Measurements from ENCODE around the gene VPS33A.

VPS33A gene

DNA sequence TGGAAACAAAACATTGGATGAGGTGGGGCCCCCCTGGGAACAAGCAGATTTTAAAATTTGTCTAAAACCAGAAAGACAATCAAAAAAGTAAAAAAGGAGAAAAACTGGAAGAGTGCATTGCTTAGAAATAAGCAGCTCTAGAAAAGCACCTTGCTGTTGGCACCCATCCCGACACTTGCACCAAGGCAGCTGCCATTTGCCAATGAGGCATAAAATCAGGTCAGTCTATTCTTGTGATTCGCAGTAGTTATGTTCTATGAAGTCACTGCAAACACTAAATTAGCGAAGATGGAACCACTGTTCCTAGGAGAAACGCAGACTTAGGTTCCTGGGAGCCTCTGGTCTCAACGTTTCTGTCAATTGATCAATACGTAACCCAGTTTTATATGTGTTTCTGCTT lies 16.2 kb downstream of the VPS33A start:
- DNase-seq, result peak; percentile 1 to 24

- DNase-seq, result no peak
Measured at GRCh38 chr12:122245553-122245952, 20.7 kb downstream of the VPS33A start.

DNA sequence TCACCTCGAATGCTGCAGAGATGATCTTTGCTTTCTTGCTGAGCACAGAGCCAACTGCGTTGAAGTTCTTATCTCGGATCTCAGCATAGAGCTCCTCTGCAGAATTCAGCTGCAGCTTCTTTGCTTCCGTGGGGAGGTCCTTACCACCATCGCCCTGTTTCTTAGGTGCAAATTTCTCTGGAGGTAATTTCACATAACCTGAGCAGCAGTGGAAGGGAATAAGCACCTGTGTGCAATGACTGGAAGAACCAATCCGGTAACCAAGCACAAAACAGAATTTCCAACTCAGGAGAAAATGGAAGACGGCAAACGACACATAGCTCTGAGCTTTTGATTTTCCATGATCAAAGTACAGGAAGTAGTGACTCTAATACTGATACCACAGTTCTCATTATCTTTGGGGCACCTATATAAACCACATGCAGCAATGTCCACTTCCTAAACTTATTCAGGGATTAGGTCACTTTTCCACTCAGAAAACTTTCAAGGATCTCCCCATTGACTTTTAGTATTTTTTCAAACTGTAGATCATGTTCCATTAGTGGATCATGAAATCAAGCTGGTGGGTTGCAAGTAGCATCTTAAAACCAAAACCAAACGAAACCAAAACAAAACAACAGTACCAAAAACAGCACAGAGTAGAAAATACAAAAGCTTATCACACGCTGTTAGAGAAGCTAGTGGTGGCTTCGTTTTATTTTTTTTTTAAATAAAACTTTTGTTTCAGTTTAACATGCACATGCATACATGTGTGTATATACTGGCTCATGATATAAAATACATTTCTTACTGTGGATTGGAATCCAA lies 21.5 kb downstream of the VPS33A start:
- no peak for DNase-seq

GRCh38 chr12:122243965-122244364 lies 22.3 kb downstream of the VPS33A start:
- DNase-seq, result no peak

GRCh38 chr12:122238861-122239260 lies 27.4 kb downstream of the VPS33A start:
- DNase-seq, result no peak

GRCh38 chr12:122235741-122236140 lies 30.6 kb downstream of the VPS33A start:
- DNase-seq, result no peak

DNA sequence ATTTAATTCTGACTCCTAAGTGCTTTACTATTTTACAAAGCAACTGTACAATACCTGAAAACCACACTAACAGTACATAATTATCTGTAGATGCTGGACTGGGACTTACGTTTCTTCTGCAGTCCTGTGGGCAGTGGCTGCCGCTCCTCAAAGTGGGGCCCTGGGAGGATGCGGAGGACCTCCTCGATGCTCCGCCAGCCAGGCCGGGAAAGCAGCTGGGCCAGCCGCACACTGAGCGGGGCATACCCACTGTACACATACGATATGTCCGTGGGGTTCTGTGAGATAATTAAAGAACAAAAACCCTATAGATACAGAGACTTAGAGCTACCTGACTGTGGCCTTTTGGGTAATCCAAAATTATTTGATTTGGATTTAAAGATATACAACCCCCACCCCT lies 33.6 kb downstream of the VPS33A start:
- no peak for DNase-seq

- DNase-seq, result no peak
Measured at GRCh38 chr12:122230798-122231197, 35.5 kb downstream of the VPS33A start.

- DNase-seq, result no peak
Measured at GRCh38 chr12:122228092-122228491, 38.2 kb downstream of the VPS33A start.

DNA sequence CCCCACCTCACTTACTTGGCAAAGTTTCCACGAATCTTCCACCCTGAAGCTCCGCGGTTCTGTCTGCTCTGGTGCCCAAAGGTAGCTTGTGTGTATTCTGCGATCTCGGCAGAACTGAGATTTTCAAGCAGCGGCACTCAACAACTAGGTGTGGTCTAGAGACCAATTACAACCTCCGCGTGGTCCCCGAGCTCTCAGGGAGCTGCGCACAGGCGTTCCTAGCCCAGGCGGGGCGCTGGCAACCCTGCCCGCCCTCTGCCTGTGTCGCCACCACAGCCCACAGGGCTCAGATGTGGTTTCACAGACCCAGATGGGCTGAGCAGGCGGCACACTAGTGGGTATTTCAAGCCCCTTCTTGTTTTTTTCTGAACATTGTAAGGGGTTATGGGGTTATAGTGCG lies 39.0 kb downstream of the VPS33A start:
- peak; percentile 31 to 52 for DNase-seq

- DNase-seq, result no peak
Measured at GRCh38 chr12:122226366-122227125, 39.7 kb downstream of the VPS33A start.

DNA sequence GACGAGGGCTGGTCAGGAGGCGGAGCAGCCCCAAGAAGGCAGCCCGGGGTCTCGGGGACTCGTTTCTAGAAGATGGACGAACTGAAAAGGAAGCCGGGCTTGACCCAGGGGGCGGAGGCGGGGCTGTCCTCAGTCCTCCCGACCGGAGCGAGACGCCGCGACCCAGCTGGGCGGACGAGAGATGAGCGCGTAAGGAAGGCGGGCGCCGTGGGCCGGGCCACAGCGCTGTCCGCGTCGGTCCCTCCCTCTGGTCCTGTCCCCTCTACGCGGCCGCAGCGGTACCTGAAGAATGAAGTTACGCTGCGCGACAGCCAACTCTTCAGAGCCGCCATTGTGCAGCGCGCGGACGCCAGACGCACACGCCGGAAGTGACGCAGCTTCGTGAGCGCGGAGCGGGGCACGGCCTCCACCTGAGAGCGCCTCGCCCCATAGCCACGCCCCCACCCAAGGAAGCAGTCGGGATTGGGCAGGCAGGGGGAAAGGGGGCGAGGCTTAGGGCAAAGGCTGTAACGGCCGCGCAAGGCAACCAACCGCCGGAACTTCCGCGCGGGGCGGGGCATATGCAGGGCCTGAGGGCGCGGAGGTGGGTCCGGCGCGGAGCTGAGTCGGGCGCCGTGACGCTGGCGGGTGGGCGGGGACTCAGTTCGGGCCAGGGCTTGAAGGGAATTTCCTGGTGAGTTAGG lies 40.5 kb downstream of the VPS33A start, which contains the start of gene DIABLO:
DIABLO (minus strand) TSS at position 370 of the 683 bp plus-strand sequence; CDS start at position 332, 38 bp downstream.
- DNase-seq, result peak; percentile 99 to 100

- DNase-seq, result no peak
Measured at GRCh38 chr12:122216445-122216844, 49.8 kb downstream of the VPS33A start.

GRCh38 chr12:122215771-122216170 lies 50.5 kb downstream of the VPS33A start:
- DNase-seq, result no peak

DNA sequence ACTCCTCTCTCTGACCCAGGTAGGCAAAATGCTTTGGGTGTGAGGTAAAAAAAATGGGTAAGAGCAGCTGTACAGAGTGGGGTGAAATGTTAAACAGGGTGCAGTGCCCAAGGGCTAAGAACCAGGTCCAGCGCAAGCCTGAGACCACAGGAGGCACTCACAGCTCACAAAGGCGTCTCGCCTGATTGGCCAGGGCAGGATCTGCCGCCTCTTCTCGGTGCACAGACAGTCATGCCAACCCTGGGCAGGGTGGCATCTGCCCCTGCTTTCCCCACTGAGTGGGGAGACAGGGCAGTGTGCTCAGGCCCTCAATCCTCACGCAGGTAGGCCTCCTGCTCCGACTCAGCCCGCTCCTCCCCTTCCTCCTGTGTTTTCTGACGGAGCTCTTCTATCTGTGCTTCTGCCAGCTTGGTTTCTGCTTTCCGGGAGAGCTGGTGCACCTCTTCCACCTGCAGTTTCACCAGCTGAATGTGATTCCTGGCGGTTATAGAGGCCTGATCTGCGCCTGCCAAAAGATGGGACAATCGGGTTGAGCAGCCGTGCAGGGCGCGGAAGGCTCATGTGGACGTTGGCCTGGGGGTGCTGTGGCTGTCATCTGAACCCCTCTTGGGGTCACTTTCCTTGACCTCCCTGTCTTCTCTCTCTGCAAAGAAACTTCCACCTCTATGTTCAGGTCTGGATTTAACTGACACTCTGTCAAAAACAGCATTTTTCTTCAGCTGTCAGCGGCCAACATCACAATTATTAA lies 58.0 kb downstream of the VPS33A start:
- no peak for DNase-seq

- no peak for DNase-seq
Measured at GRCh38 chr12:122207391-122207790, 58.9 kb downstream of the VPS33A start.

DNA sequence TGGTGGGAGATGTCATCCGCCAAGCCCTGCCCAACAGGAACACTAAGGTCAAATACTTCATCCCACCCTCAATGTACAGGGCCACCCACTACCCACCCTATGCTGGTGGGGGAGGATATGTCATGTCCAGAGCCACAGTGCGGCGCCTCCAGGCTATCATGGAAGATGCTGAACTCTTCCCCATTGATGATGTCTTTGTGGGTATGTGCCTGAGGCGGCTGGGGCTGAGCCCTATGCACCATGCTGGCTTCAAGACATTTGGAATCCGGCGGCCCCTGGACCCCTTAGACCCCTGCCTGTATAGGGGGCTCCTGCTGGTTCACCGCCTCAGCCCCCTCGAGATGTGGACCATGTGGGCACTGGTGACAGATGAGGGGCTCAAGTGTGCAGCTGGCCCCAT lies 59.3 kb downstream of the VPS33A start:
- no peak for DNase-seq

DNA sequence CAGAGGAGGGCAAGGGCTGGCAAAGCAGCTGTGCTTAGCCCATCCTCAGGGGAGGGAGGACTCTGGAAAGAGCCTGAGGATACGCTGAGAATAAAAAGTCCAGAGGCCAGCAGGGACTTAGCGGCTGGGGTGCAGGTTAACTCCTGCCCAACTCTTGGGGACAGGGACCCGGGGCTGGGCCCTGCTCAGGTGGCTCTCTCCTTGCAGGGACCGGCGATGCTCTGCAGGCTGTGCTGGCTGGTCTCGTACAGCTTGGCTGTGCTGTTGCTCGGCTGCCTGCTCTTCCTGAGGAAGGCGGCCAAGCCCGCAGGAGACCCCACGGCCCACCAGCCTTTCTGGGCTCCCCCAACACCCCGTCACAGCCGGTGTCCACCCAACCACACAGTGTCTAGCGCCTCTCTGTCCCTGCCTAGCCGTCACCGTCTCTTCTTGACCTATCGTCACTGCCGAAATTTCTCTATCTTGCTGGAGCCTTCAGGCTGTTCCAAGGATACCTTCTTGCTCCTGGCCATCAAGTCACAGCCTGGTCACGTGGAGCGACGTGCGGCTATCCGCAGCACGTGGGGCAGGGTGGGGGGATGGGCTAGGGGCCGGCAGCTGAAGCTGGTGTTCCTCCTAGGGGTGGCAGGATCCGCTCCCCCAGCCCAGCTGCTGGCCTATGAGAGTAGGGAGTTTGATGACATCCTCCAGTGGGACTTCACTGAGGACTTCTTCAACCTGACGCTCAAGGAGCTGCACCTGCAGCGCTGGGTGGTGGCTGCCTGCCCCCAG lies 60.0 kb downstream of the VPS33A start:
- DNase-seq, result no peak

DNA sequence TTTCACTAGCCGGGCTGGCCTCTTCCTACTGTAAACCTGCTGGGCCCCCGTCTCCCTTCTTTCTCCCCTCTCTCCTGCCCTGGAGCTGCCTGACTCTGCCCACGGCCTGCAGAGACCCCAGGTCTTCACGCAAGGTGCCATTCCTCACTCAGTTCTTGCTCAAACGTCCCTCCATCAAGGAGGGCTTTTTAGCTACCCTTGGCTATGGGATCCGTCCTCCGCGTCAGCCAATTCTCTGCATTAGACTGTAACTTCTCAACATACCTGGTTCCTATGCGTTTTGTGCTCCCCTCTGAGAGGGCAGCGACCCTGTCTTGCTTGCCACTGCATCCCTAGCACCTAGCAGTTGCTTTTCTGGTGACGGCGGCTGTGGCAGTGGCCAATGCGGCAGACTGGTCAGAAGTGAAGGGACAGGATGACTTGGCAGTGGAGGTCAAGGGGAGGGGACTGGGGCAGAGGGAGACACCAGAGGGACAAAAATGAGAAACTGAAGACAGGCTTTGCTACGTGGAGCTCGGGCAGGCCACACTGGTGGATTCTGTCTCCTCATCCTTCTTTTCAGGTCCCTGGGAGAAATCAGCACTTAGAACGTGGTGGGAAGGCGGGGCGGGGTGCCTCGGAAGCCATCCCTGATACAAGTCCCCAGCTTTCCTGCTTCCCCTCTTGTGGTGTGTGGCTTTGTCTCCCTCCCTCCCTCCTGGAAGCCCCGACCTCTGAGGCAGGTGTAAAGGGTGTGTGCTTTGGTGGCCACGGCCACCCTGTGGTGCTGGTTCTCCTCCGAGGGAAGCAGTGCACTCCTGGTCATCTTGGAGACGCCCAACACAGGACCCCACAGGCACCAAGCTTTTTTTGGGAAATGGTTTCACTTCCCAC lies 61.0 kb downstream of the VPS33A start:
- no peak for DNase-seq

- DNase-seq, result no peak
Measured at GRCh38 chr12:122204167-122205052, 61.9 kb downstream of the VPS33A start.
